GM21390 (cell line): Measurements from ENCODE around the gene TP53I13.

Experiments
- ATAC-seq: cut with Tn5 transposase; IDR thresholded peaks from one replicate; pipeline ENCODE4 v1.9.1; 2021; ENCODE audit not compliant: unreplicated experiment

The TP53I13 gene

DNA sequence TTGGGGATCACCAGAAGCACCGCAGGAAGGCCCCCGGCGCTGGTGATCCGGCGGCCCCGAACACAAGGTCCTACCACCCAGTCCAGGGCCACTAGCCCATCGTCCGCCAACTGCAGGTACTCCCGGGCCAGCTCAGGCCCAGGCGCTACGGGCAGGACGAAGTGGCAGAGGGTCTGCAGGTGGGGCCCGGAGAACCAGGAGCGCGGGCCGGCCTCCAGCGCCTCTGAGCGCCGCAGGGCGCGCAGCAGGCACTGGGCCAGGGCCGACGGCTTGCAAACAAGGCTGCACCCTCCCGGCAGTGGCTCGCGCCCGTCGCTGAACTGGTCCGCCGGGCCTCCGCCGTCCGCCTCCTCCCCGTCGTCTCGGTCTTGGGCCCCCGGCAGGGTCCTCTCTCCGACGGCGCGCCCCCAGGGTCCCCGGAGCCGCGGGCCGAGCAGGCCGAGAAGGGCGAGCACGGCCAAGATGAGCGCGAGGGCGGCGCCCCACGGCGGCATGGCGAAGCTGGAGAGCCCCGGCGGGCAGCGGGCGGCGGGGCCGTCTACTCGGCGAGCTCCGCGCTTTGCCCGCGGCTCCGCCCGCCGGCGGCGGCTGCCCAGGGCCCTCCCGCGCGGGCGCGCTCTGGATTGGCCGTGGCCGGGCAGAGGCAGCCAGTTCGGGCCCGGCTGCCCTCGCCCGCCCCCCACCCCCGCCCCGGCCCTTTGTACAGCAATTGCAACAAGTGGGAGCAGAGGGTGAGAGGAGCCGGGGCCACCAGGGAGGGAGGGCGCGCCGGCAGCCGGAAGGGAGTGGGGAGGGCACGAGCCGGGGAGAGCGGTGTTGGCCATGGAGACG, 1.8 kb upstream of the TP53I13 start, which contains the start of gene ABHD15:
Gene ABHD15, minus strand, starts transcription at position 565 of the 831 bp plus-strand sequence. Its CDS starts 71 bp downstream, at position 494.
- no peak for ATAC-seq

DNA sequence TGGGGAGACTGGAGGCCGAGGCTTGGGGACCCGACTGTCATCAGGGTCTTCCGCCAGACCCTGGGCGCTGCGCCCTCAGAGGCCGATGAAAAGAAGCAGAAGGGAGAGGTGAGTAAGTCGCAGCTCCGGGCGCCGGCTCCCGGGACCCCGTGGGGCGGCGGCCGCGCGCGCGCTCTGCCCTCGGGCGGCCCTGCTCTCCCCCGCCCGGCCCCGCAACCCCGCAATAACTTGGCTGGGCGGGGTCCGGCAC, 1.3 kb upstream of the TP53I13 start:
- no peak for ATAC-seq

DNA sequence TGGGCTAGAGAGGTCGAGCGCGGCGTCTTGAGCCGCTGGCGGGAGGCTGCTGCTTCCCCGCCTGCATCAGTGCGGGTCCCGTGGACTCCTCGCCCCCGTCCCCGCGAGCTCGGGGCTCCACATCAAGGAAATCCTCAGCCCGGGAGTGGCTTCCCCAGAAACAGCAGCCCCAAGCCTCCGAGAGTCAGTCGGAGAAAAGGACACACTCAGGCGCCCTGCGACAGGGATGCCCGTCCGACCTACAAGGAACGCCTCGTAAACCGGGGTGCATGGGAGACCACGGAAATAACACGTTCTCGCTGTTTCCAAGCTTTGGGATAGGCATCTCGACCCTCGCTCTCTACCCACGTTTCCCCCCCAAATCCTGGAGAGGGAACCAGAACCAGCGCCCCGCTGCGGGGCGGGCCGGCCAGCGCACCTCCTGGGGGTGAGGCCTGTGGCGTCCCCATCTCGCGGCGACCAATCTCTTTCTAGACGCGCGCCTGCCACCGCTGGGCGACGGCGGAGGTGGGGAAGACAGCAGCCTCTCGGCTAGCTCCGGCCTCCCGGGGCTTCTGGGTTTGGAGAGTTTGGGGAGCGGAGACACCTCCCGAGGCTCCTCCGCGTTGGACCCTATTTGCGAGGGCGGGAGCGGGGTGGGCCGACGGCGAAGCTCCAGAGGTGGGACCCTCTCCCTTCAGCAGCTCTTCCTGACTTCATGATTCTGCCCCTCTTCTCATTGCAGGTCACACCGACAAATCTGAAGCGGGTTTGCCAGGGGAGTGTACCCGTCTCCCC, 759 bp upstream of the TP53I13 start:
- ATAC-seq: peak; percentile 42

DNA sequence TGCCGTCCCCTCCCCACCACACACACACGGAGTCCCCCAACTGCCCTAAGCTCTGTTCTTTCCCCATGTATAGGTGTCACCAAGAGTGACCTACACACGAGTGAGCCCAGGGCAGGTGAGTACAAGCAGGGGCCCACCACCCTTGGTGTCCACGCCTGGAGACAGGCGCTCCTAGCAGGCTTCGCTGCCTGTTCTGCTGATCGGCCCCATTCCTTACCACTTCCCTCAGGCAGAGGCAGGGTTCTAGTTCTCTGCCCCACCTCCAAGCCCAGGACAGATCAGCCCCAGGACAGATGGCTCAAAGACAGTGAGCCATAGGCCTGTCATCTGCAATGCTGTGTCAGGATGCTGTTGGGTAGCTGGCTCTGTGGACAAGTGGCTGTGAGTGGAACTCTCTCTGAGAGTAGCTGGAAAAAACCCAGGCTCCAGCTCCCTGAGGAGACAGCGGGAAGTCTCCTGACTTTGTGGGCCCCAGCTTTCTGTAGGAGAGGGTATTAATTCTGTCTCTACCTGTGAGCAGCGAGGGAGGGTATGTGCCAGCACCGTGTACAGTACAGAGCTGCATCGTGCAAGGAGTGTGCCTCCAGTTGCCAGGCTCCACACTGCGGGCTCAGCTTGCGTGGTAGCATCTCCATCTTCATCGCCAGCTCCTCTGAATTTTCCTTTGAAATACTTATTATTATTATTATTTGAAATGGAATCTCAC, 897 bp downstream of the TP53I13 start:
- no peak for ATAC-seq

DNA sequence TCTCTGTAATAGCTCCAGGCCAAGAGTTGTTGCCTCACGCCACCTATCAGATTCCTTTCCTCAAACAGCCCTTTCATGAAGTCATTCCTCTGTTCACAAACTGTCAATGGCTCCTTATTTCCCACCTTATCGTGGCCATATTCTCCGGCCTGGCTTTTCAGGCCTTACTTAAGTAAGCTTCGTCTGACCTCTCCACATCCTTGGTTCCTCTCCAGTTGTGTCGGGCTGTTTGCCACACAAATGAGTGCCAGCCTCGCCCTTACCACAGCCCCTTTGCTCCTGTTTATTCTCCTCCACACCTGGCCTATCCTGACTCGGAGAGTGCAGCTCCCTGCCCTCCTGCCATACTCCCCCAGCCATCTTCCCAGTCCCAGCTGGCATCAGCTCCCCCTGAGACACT, 2.0 kb downstream of the TP53I13 start:
- ATAC-seq: no peak

DNA sequence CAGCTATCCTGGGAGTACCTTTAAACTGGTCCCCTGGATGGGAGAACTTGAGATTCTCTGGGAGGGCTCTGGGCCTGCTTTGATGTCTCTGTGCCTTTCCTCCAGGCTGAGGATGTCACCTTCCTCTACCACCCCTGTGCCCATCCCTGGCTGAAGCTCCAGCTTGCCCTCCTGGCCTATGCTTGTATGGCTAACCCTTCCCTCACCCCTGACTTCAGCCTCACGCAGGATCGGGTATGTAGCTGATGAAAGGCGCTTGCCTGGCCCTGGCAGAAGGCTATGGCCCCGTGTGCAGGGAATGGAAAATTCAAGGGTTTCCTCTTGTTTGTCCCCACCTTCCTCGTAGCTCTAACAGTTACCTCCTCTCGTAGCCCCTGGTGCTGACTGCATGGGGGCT, 3.0 kb downstream of the TP53I13 start:
- ATAC-seq: no peak

DNA sequence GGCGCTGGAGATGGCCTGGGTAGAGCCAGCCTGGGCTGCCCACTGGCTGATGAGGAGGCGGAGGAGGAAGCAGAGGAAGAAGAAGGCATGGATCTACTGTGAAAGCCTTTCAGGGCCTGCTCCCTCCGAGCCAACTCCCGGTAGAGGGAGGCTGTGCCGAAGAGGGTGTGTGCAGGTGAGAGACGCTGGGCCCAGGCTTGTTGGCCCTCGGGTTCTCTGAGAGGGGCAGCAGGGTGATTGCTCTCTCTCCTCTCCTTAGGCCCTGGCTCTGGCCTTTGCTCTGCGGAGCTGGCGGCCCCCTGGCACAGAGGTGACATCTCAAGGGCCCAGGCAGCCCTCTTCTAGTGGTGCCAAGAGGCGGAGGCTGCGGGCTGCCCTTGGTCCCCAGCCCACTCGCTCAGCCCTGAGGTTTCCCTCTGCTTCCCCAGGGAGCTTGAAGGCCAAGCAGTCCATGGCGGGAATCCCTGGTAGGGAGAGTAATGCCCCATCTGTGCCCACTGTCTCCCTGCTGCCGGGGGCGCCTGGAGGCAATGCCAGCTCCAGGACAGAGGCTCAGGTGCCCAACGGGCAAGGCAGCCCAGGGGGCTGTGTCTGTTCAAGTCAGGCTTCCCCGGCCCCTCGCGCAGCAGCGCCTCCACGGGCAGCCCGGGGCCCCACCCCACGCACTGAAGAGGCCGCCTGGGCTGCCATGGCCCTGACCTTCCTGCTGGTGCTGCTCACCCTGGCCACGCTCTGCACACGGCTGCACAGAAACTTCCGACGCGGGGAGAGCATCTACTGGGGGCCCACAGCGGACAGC, 3.6 kb downstream of the TP53I13 start:
- no peak for ATAC-seq

DNA sequence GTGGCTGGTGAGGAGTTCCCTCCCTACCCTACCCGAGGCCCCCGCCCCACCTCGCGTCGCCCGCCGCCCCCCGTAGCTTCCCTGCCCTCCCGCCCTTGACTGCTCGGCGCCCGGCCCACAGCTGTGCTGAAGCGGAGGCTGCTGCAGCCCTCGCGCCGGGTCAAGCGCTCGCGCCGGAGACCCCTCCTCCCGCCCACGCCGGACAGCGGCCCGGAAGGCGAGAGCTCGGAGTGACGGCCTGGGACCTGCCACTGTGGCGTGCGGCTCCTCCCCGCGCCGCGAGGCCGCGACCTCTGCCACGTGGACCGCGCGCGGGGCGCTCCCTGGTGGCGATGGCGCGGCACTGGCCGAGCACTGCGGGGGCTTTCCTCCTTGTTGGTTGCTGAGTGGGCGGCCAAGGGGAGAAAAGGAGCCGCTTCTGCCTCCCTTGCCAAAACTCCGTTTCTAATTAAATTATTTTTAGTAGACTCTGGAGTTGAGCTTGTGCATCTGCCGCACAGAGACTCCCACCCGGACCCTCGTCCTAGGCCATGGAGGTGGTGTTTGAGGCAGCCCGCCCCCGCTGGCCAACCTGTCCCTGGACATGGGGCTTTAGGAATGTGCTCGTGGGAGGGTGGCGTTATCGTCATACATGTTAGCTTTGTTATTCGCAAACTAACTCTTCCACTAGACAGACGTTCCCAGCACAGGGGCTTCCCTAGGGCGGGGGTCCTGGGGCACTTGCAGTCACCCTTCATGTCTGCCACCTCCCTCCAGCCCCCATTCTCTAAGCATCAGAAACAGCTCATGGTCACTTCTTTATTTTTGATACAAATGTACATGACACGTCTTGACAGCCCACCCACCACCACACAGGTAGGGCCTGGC, 4.4 kb downstream of the TP53I13 start:
- no peak for ATAC-seq

DNA sequence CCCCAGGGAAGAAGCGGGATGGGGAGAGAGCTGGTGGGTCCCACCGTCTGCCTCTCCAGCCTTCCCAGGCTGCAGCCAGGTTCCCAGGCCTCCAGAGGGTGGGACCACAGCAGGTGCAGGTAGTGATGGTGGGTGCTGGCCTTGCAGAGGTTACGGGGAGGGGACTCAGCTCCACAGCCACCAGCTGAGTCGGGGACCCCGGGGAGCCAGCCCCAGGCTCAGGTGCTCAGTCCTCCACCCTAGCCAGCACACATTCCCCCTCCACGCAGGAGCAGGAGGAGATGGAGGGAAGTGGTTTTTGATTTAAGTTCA, 5.0 kb downstream of the TP53I13 start:
- ATAC-seq: no peak

DNA sequence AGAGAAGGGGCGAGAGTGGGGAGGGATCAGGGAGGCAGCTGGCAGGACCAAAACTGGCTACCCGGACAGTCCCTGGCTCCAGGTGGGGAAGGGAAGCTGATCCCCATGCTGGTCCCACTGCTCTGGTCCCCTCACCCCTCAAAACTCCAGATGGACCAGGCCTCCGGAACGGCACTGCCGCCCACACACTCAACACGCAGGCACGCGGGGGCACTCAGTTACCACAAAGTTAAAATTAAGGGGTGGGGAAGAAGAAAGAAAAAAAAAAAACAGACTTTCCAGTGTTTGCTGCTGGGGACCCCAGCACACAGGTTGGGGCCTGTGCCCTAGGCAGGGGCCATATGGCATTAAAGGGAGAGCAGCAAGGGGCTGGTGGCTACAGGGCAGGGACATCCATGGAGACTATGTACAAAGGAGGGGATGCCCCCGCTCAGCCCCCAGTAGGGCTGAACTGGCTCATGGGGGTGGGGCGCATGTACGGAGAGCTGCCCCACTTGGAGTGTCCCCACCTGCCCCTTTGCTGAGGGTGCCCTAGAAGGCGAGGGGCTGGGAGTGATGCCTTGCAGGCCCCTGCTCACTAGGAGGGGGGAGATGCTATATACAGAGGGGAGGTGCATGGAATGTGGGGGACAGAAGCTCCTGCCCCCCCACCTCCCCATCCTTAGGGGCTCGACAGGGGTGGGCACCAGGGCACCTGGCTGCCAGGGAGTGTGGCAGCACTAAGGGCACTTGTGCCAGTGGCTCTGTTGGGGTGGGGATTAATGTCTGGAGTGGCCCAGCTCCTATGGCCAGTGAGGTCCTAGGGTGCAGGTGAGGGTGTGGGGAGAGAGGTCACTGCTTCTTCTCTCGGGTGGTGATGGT, 5.6 kb downstream of the TP53I13 start:
- ATAC-seq: no peak

DNA sequence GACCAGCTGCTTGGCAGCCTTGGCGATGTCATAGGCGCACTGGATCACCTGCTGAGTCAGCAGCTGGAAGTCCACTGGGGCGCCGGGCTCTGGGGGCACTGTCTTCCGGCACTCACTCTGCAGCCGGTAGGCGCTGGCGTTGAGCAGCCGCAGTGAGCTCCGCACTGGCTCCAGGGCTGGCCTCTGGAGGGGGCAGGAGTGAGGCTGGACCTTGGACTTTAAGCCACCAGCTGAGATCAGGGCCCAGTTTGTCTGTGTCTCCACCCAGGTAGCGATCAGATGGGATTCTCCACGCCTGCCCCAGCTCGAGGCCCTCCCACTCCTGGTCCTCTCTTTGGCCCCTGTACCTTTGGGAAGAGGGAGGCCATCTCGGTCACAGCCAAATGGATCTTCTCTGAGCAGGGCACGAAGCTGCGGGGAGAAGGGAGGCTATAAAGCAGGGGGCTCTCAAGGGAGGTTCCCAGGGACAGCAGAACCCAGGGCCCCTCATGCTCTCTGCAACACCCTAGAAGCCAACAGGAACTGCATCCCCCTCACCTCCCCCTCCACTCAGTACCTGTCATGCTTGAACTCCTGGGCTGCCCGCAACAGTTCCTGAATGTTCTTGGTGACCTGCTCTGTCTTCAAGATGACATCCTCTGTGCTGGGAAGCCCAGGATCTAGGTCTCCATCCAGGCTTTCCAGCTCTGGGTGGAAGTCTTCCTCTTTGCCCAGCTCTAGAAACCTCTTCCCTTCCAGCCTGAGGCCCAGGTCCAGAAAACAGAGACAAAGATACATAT, 6.4 kb downstream of the TP53I13 start:
- no peak for ATAC-seq

DNA sequence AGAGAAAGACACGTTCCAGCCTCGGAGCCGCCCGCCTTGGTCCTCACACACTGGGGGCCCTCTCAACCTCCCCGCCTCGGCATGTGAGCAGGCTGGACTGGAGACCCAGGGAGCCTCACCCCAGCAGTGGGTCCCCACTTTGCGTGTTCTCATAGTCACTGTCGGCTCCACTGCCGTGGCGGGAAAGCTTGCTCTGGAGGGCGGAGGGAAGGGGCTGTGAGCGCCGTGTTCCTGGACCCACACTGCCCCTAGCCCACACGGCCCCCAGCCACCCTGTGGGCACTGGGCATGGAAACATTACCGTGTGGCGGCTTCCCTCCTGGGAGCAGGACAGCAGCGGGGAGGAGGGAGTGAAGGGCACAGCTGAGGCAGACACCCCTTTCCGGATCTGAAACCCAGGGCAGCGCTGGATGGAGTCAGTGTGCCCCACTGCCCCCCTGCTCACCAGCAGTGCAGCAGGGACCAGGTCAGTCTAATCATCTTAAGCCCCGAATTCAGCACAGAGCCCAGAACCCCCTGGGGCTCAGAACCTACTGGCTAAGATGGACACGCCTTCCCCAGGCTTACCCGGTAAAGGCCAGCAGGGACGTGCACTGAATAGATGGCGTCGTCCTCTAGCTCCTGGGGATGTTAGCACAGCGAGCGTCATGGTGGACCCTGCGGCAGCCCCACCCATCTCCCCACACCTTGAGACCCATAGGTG, 7.2 kb downstream of the TP53I13 start:
- ATAC-seq: no peak

DNA sequence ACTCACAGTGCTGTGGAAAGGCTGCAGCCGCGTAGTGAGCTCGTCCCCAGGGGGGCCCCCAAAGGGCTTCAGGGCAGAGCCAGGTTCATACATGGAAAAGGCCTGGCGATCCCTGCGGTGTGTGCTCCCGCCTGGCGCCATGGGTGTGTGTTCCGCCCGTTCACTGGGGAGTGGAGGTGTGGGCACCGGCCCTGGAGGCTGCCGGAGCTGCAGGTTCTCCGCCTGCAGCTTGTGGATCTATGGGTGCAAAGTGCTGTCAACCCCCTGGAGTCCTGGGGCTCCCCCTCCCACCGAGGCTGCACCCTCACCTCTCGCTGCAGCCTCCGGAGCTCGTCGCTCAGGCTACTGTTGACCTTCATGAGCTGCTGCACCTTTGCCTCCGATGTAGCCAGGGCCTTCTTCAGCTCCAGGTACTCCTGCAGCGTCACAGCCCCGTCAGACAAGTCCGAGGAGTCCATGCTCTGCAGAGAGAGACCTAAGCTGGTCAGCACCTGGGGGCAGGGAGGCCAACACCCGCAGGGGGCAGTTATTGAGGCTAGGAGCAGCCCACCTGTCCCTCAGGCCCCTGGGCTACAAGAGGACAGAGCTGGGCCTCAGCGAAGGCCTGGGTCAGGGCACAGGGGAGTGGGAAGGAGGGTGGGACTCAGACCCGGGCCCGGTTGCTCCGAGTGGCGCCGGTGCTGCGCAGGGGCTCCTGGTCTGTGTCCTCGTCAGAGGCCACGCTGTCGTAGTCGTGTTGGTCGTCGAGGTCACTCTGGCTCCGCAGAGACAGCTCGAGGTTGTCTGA, 7.9 kb downstream of the TP53I13 start:
- ATAC-seq: no peak

DNA sequence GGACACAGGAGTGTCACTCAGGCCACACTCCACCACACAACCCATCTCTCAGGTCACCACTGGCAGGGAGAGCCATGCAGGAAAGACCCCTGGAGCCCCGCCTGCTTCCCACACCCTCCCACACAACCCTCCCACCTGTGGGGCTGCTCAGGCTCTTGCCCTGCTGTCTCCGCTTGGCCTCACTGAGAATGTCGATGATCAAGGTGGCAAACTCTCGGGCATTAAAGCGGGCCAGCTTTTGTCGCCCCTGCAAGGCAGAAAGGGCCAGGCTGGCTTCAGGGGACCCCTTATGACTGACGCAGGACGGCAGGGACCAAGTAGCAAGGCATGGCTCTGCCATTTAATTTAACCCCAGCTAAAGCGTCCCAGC, 8.5 kb downstream of the TP53I13 start:
- ATAC-seq: no peak

DNA sequence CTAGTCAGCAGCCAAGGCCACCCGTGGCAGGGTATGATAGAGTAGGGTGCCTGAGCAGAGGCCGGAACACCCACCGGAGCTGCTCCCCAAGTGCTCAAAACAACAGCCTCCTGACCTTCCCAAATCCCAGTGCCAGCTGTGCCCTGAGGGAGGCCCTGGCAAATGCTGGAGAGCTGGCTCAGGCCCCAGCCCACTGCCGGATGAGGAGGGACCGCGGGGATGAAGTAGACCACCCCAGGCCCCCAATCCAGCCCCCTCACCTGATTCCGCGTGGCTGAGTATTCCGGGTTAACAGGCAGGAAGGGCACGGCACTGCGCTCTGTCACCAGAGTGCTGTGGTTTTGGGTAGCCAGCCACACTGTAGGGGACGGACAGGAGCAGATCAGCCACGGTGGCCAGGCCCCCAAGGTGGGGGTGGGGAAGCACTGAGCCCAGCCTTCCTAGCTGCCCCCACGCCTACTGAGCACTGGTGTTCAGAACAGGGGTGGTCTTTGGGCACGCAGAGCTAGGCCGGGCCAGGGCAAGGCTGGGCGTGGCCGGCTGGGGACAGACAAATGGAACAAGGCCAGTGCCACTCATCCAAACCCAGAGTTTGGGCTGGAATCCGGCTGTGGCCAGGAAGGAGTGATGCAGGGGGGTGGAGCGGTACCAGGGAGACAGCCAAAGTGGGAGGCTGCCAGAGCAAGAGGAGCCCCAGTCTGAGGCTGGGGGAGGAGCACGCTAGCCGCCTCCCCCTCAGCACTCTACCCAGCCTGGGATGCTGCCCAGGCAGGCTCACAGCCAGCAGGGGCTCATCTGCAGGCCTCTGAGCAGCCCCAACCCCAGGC, 9.1 kb downstream of the TP53I13 start:
- ATAC-seq: no peak
